ENCODE measurements around the gene SERPINA4.

DNA sequence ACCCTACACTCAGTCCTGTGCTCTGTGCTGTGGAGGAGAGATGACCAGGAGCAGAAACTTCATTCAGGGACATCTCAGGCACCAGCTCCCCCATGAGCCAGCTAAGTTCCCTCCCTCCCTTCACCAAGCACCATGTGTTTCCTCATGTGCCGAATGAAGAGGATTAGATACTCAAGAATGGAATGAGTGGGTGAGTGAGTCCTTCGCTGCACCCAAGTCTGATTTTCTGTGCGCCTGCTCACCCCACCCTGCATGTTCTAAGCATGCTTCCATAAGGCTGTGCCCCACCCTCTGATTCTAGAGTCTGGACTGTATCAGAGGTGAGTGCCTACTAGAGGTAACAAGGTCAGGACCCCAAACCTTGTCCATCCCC is 32.1 kb downstream of the SERPINA4 start:
- TF ChIP-seq, protein P1, sequence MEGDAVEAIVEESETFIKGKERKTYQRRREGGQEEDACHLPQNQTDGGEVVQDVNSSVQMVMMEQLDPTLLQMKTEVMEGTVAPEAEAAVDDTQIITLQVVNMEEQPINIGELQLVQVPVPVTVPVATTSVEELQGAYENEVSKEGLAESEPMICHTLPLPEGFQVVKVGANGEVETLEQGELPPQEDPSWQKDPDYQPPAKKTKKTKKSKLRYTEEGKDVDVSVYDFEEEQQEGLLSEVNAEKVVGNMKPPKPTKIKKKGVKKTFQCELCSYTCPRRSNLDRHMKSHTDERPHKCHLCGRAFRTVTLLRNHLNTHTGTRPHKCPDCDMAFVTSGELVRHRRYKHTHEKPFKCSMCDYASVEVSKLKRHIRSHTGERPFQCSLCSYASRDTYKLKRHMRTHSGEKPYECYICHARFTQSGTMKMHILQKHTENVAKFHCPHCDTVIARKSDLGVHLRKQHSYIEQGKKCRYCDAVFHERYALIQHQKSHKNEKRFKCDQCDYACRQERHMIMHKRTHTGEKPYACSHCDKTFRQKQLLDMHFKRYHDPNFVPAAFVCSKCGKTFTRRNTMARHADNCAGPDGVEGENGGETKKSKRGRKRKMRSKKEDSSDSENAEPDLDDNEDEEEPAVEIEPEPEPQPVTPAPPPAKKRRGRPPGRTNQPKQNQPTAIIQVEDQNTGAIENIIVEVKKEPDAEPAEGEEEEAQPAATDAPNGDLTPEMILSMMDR (conservative IDR thresholded peaks at IDR 0.05; ENCODE audit: low read length) = no peak
- TF ChIP-seq EZH2phosphoT487 (IDR thresholded peaks at IDR 0.05; ENCODE audit: borderline replicate concordance) = no peak

Data from Loucy (cell line).